A549 (cell line): ENCODE results near the gene NADSYN1. TPM values are rescaled to one million over a fixed set of nuclear protein-coding genes. Genes with fewer than 3 reads are reported as not detected.

ENCODE experiments used
- ATAC-seq, 2 experiments: fragments of 200-7000 bp in 1 of 2; fragments of >200 bp in 1 of 2; cut with Nextera tagmentation in 1 of 2; cut with Tn5 transposase in 1 of 2; 3 replicates each; pipeline versions ENCODE4 v1.8.0 to v1.9.1; 2018 to 2020; ENCODE audit warnings: mild to moderate bottlenecking in 1 of 2, moderate library complexity in 1 of 2
- CTCF ChIA-PET: fragments of 300-600 bp; sonication (Branson Sonifier 250); formaldehyde crosslinking; extraction: SDS; loops from one replicate; lab custom pipeline; 2021; ENCODE audit warnings: antibody characterized with exemption, inconsistent platforms; lab: Yijun Ruan, JAX
- POLR2A ChIA-PET: fragments of 350-600 bp; formaldehyde crosslinking; extraction: SDS; loops from one replicate; lab custom pipeline; 2021; ENCODE audit warnings: antibody characterized with exemption, inconsistent platforms; lab: Yijun Ruan, JAX
- DNase-seq, 2 experiments: peaks; one replicate each; pipeline versions ENCODE4 v3.0.0 to v3.0.0-alpha.2; 2011 to 2016; ENCODE audit warnings: low read depth in 1 of 2, low spot score in 1 of 2
- FAIRE-seq: peaks from 2 replicates; lab custom pipeline; 2011; peaks lifted over from hg19 to GRCh38; lab: Jason Lieb, UNC
- H3K27ac ChIP-seq, 2 experiments: fragments of >200 bp; sonication (Bioruptor Twin); formaldehyde crosslinking; 3 replicates each; pipeline ENCODE4 v1.5.1; 2016 to 2017
- H3K4me1 ChIP-seq: fragments of >200 bp; sonication (Bioruptor Twin); formaldehyde crosslinking; 3 replicates; pipeline ENCODE4 v1.6.1; 2016
- H3K4me2 ChIP-seq: fragments of >200 bp; sonication (Bioruptor Twin); formaldehyde crosslinking; 3 replicates; pipeline ENCODE4 v1.6.1; 2016
- H3K4me3 ChIP-seq: fragments of >200 bp; sonication (Bioruptor Twin); formaldehyde crosslinking; 3 replicates; pipeline ENCODE4 v1.5.1; 2016
- H3K9me3 ChIP-seq: fragments of >200 bp; sonication (Bioruptor Twin); formaldehyde crosslinking; 3 replicates; pipeline ENCODE4 v1.6.1; 2016
- BCL3 ChIP-seq: fragments of >200 bp; sonication (Bioruptor Twin); formaldehyde crosslinking; IDR thresholded peaks from 3 replicates; pipeline ENCODE4 v1.6.1; 2016
- CBX2 ChIP-seq: fragments of 200-600 bp; sonication (generic); IDR thresholded peaks from 2 replicates; pipeline ENCODE4 v1.6.1; 2016; ENCODE audit warnings: low read depth, mild to moderate bottlenecking, borderline replicate concordance
- E2F6 ChIP-seq: IDR thresholded peaks from 2 replicates; pipeline ENCODE4 v1.6.1; 2012; ENCODE audit warnings: low read depth, borderline replicate concordance
- EHF ChIP-seq: fragments of 250-450 bp; sonication (Bioruptor Pico); IDR thresholded peaks from 2 replicates; pipeline ENCODE4 v1.5.0; 2020; ENCODE audit warnings: mild to moderate bottlenecking
- FOSL2 ChIP-seq, 2 experiments: fragments of 450-650 bp in 1 of 2; fragments of >200 bp in 1 of 2; sonication (Bioruptor Twin) in 1 of 2; formaldehyde crosslinking; IDR thresholded peaks; 2 replicates each; pipeline versions ENCODE4 v1.5.0 to v1.6.1; 2016 to 2020; ENCODE audit warnings: mild to moderate bottlenecking in 1 of 2, moderate library complexity in 1 of 2
- GATA3 ChIP-seq: IDR thresholded peaks from 2 replicates; pipeline ENCODE4 v1.6.1; 2012; ENCODE audit warnings: borderline replicate concordance
- HDAC2 ChIP-seq: fragments of 200-600 bp; sonication (generic); IDR thresholded peaks from 2 replicates; pipeline ENCODE4 v1.6.1; 2016
- HES2 ChIP-seq: fragments of >200 bp; sonication (Bioruptor Twin); formaldehyde crosslinking; IDR thresholded peaks from 2 replicates; pipeline ENCODE4 v1.6.1; 2016
- HEYL ChIP-seq: fragments of 250-450 bp; sonication (Bioruptor Pico); IDR thresholded peaks from 2 replicates; pipeline ENCODE4 v1.8.0; 2021; ENCODE audit warnings: mild to moderate bottlenecking, moderate library complexity
- JUN ChIP-seq, 2 experiments: fragments of >200 bp; sonication (Bioruptor Twin); formaldehyde crosslinking; IDR thresholded peaks; 2 replicates in 1 of 2; 3 replicates in 1 of 2; pipeline ENCODE4 v1.6.1; 2016 to 2017
- KDM1A ChIP-seq: fragments of 200-600 bp; sonication (generic); IDR thresholded peaks from 2 replicates; pipeline ENCODE4 v1.6.1; 2016; ENCODE audit warnings: low read depth, mild to moderate bottlenecking
- MAFK ChIP-seq: fragments of 450-650 bp; IDR thresholded peaks from 2 replicates; pipeline ENCODE4 v1.6.1; 2014; ENCODE audit not compliant: partially characterized antibody
- MYC ChIP-seq: IDR thresholded peaks from 2 replicates; pipeline ENCODE4 v1.6.1; 2012; ENCODE audit warnings: mild to moderate bottlenecking, inconsistent platforms, low read length, improper control_type of control experiment, borderline replicate concordance
- NPAS2 ChIP-seq: fragments of 250-450 bp; sonication (Bioruptor Pico); IDR thresholded peaks from 2 replicates; pipeline ENCODE4 v1.8.0; 2022; ENCODE audit warnings: mild to moderate bottlenecking, moderate library complexity, borderline replicate concordance
- NR3C1 ChIP-seq: fragments of >200 bp; sonication (Bioruptor Twin); formaldehyde crosslinking; IDR thresholded peaks from 3 replicates; pipeline ENCODE4 v1.6.1; 2017
- PBX3 ChIP-seq: IDR thresholded peaks from 2 replicates; pipeline ENCODE4 v1.6.1; 2012
- PHF8 ChIP-seq: fragments of 200-600 bp; sonication (generic); IDR thresholded peaks from 2 replicates; pipeline ENCODE4 v1.6.1; 2016; ENCODE audit warnings: low read depth, mild to moderate bottlenecking, antibody characterized with exemption, moderate library complexity, borderline replicate concordance
- POLR2A ChIP-seq: IDR thresholded peaks from 2 replicates; pipeline ENCODE4 v1.6.1; 2012; ENCODE audit warnings: mild to moderate bottlenecking, low read length
- RCOR1 ChIP-seq: fragments of 150-350 bp; IDR thresholded peaks from 2 replicates; pipeline ENCODE4 v1.6.1; 2014; ENCODE audit warnings: antibody characterized with exemption, low read length, low read depth
- REST ChIP-seq: fragments of 200-600 bp; sonication (generic); IDR thresholded peaks from 2 replicates; pipeline ENCODE4 v1.6.1; 2016; ENCODE audit warnings: antibody characterized with exemption, mild to moderate bottlenecking, moderate library complexity
- SREBF2 ChIP-seq: fragments of 450-650 bp; IDR thresholded peaks from 2 replicates; pipeline ENCODE4 v1.6.1; 2014; ENCODE audit warnings: mild to moderate bottlenecking, moderate library complexity
- ZC3H11A ChIP-seq: fragments of 450-650 bp; IDR thresholded peaks from 2 replicates; pipeline ENCODE4 v1.6.1; 2014; ENCODE audit warnings: antibody characterized with exemption, mild to moderate bottlenecking
- ZSCAN20 ChIP-seq: fragments of 250-450 bp; sonication (Bioruptor Pico); IDR thresholded peaks from 2 replicates; pipeline ENCODE4 v1.8.0; 2022; ENCODE audit warnings: mild to moderate bottlenecking, moderate library complexity
- WGBS: methylation state at CpG from one replicate; pipeline ENCODE4 v1.1.6; 2017; ENCODE audit errors: missing lambda C conversion rate; 5-methylcytosine and 5-hydroxymethylcytosine counted together
- polyA plus RNA-seq, 4 experiments: library from polyadenylated mRNA; depleted of rRNA in 3 of 4; stranded (reverse); fragments of >200 nt; fragmentation: RNase III in 1 of 4; extraction: RNeasy Plus Mini Kit Qiagen cat#74134 plus additional on column Dnase treatment in 1 of 4; gene quantifications; 2 replicates in 3 of 4; 3 replicates in 1 of 4; pipeline ENCODE4 v1.2.3, GENCODE V29; 2011 to 2017

Gene NADSYN1
- polyA plus RNA-seq, 2 of the 4 experiments (the other 2 are of a cell fraction) = 34.6 to 63.3 TPM

- Histone ChIP-seq H3K27ac (no peak overlapping the region), H3K9me3 (peaks cover 1% of the 10 kb centered on the region; the same call in 2 of the 3 replicates), H3K4me1 (no peaks in the 10 kb centered on the region), H3K4me3 (no peak overlapping the region), H3K4me2 (no peak overlapping the region)
- CTCF ChIA-PET = no interaction called here
- ATAC-seq (no peak), FAIRE-seq (no peak), DNase-seq (no peak)
- 38% methylated on average over 7 of the region's 7 CpGs for WGBS
- TF ChIP-seq FOSL2 (IDR thresholded peaks at IDR 0.05) (no peak), FOSL2 (CRISPR knock-in tag; IDR thresholded peaks at IDR 0.05) (no peak), BCL3 (no peak), POLR2A (no peak), MYC (no peak), KDM1A (no peak), REST (no peak), NR3C1 (no peak), PHF8 (no peak), JUN (IDR thresholded peaks at IDR 0.05) (no peak), HEYL (CRISPR knock-in tag) (no peak), PBX3 (no peak), E2F6 (no peak), GATA3 (no peak), EHF (no peak), SREBF2 (no peak), ZC3H11A (no peak), NPAS2 (CRISPR knock-in tag) (no peak), HDAC2 (no peak), CBX2 (no peak), RCOR1 (no peak)
- POLR2A ChIA-PET = no interaction called here
Measured at GRCh38 chr11:71408826-71409225, 44.2 kb upstream of the NADSYN1 start.

- POLR2A ChIA-PET = no interaction called here
- no peak for FAIRE-seq
- no peak for DNase-seq
- Histone ChIP-seq H3K27ac (no peak overlapping the region), H3K4me1 (no peaks in the 10 kb centered on the region), H3K9me3 (no peaks in the 10 kb centered on the region), H3K4me3 (no peak overlapping the region), H3K4me2 (no peak overlapping the region)
- CTCF ChIA-PET = interaction anchor here (0.7 kb wide), 1 partner anchor 32 kb away, joined by 3 read pairs; no protein-coding TSS in a partner anchor
- no peak for ATAC-seq
- WGBS = 41% methylated on average over 7 of the region's 7 CpGs
- TF ChIP-seq MAFK = peak; percentile 38
- TF ChIP-seq HES2 = no peak
- no peak for TF ChIP-seq FOSL2 (IDR thresholded peaks at IDR 0.05)
- peak; percentile 37; the same call in 1 of the 2 replicates for TF ChIP-seq FOSL2 (CRISPR knock-in tag; IDR thresholded peaks at IDR 0.05)
- TF ChIP-seq ZSCAN20 (CRISPR knock-in tag) = no peak
- TF ChIP-seq EHF = no peak
Measured at GRCh38 chr11:71410363-71410966, 42.5 kb upstream of the NADSYN1 start.
